Liver (tissue), 9 donors: Measurements from ENCODE around the gene PSMD4. TPM values are rescaled to one million over a fixed set of nuclear protein-coding genes. Genes with fewer than 3 reads are reported as not detected.

ENCODE experiments used
- DNase-seq: peaks from one replicate; pipeline ENCODE4 v3.0.0-alpha.2; 2017; ENCODE audit warnings: low spot score
- H3K27ac ChIP-seq, 2 donors: one replicate each; pipeline ENCODE4 v1.7.0; 2013; ENCODE audit warnings: inconsistent platforms in 2 of 2, low read length in 2 of 2, control low read depth in 1 of 2, low read depth in 1 of 2, mild to moderate bottlenecking in 1 of 2
- H3K27me3 ChIP-seq, 4 donors: one replicate each; pipeline versions ENCODE4 v1.6.1 to v1.7.0; 2013; ENCODE audit warnings: low read length in 3 of 4, inconsistent platforms in 1 of 4, mild to moderate bottlenecking in 1 of 4, moderate library complexity in 1 of 4; ENCODE audit not compliant: control insufficient read depth in 4 of 4, insufficient read depth in 4 of 4
- H3K36me3 ChIP-seq, 4 donors: one replicate each; pipeline versions ENCODE4 v1.6.1 to v1.7.0; 2013; ENCODE audit warnings: low read length in 3 of 4, mild to moderate bottlenecking in 3 of 4, low read depth in 1 of 4, moderate library complexity in 1 of 4; ENCODE audit not compliant: control insufficient read depth in 4 of 4, insufficient read depth in 3 of 4
- H3K4me1 ChIP-seq, 4 donors: one replicate each; pipeline versions ENCODE4 v1.6.1 to v1.7.0; 2013; ENCODE audit warnings: low read length in 3 of 4, mild to moderate bottlenecking in 3 of 4, moderate library complexity in 1 of 4; ENCODE audit not compliant: control insufficient read depth in 4 of 4, insufficient read depth in 4 of 4
- H3K4me3 ChIP-seq, 3 donors: one replicate each; pipeline versions ENCODE4 v1.6.1 to v1.7.0; 2013; ENCODE audit warnings: low read length in 3 of 3, control low read depth in 1 of 3, low read depth in 1 of 3, mild to moderate bottlenecking in 1 of 3
- H3K9ac ChIP-seq, 2 donors: one replicate each; pipeline ENCODE4 v1.7.0; 2013; ENCODE audit warnings: low read length in 2 of 2, mild to moderate bottlenecking in 2 of 2, moderate library complexity in 2 of 2, control low read depth in 1 of 2, low read depth in 1 of 2
- H3K9me3 ChIP-seq, 4 donors: one replicate each; pipeline versions ENCODE4 v1.6.1 to v1.7.0; 2013; ENCODE audit warnings: low read length in 3 of 4; ENCODE audit not compliant: control insufficient read depth in 4 of 4
- ATF3 ChIP-seq: IDR thresholded peaks from 2 replicates; pipeline ENCODE4 v1.6.1; 2016; ENCODE audit warnings: antibody characterized with exemption
- CTCF ChIP-seq: fragments of 150-350 bp; IDR thresholded peaks from 2 replicates; pipeline ENCODE4 v1.5.1; 2017; ENCODE audit warnings: improper control_type of control experiment, low read depth, low read length; ENCODE audit not compliant: missing input control
- EGR1 ChIP-seq, 2 donors: IDR thresholded peaks; 2 replicates each; pipeline ENCODE4 v1.6.1; 2016 to 2018; ENCODE audit warnings: antibody characterized with exemption in 2 of 2, low read depth in 2 of 2
- FOXA1 ChIP-seq: IDR thresholded peaks from 2 replicates; pipeline ENCODE4 v1.6.1; 2016; ENCODE audit warnings: antibody characterized with exemption
- FOXA2 ChIP-seq: IDR thresholded peaks from 2 replicates; pipeline ENCODE4 v1.6.1; 2016; ENCODE audit warnings: antibody characterized with exemption
- GABPA ChIP-seq, 2 donors: IDR thresholded peaks in 1 of 2; conservative IDR thresholded peaks in 1 of 2; 2 replicates each; pipeline ENCODE4 v1.6.1; 2016; ENCODE audit warnings: antibody characterized with exemption in 2 of 2, mild to moderate bottlenecking in 1 of 2, moderate library complexity in 1 of 2
- HNF4A ChIP-seq, 2 donors: conservative IDR thresholded peaks; 2 replicates each; pipeline ENCODE4 v1.6.1; 2016; ENCODE audit warnings: antibody characterized with exemption in 2 of 2, mild to moderate bottlenecking in 2 of 2
- HNF4G ChIP-seq: IDR thresholded peaks from 2 replicates; pipeline ENCODE4 v1.6.1; 2016; ENCODE audit warnings: antibody characterized with exemption
- JUND ChIP-seq, 2 donors: IDR thresholded peaks; 2 replicates each; pipeline ENCODE4 v1.6.1; 2016; ENCODE audit warnings: antibody characterized with exemption in 2 of 2
- MAX ChIP-seq: IDR thresholded peaks from 2 replicates; pipeline ENCODE4 v1.6.1; 2016; ENCODE audit warnings: antibody characterized with exemption
- NR2F2 ChIP-seq: IDR thresholded peaks from 2 replicates; pipeline ENCODE4 v1.6.1; 2016; ENCODE audit warnings: antibody characterized with exemption
- RAD21 ChIP-seq, 2 donors: IDR thresholded peaks; 2 replicates each; pipeline ENCODE4 v1.6.1; 2016; ENCODE audit warnings: antibody characterized with exemption in 2 of 2, mild to moderate bottlenecking in 2 of 2
- REST ChIP-seq: IDR thresholded peaks from 2 replicates; pipeline ENCODE4 v1.6.1; 2016; ENCODE audit warnings: antibody characterized with exemption, mild to moderate bottlenecking
- RXRA ChIP-seq, 2 donors: IDR thresholded peaks; 2 replicates each; pipeline ENCODE4 v1.6.1; 2017 to 2018; ENCODE audit warnings: antibody characterized with exemption in 2 of 2, mild to moderate bottlenecking in 1 of 2
- SP1 ChIP-seq: IDR thresholded peaks from 2 replicates; pipeline ENCODE4 v1.6.1; 2018; ENCODE audit warnings: antibody characterized with exemption, mild to moderate bottlenecking
- TAF1 ChIP-seq: conservative IDR thresholded peaks from 2 replicates; pipeline ENCODE4 v1.6.1; 2016; ENCODE audit warnings: antibody characterized with exemption, mild to moderate bottlenecking
- YY1 ChIP-seq: IDR thresholded peaks from 2 replicates; pipeline ENCODE4 v1.6.1; 2016; ENCODE audit warnings: antibody characterized with exemption, mild to moderate bottlenecking
- ZBTB33 ChIP-seq: IDR thresholded peaks from 2 replicates; pipeline ENCODE4 v1.6.1; 2016; ENCODE audit warnings: antibody characterized with exemption
- whole genome bisulfite sequencing: extraction: QIAGEN DNeasy Blood & Tissue Kit; methylation state at CpG from one replicate; pipeline ENCODE4 v1.1.7; 2013; 5-methylcytosine and 5-hydroxymethylcytosine counted together
- polyA plus RNA-seq, 2 donors: library from polyadenylated mRNA; stranded (reverse) in 1 of 2; unstranded in 1 of 2; fragments of 200-250 nt in 1 of 2; fragments of >200 nt in 1 of 2; fragmentation: Nextera tagmentation in 1 of 2; extraction: Ambion mirVana in 1 of 2; gene quantifications; one replicate each; pipeline versions ENCODE4 v1.2.1 to v1.2.3, GENCODE V29; 2013 to 2015
- total RNA-seq, 2 donors: library from RNA; depleted of rRNA; stranded (reverse); fragments of >200 nt; gene quantifications; one replicate each; pipeline ENCODE4 v1.2.3, GENCODE V29; 2014
- donor health status: healthy.
- donor health status: healthy.
- donor health status: healthy.
- donor health status: healthy.
- donor health status: healthy.

The PSMD4 gene
- total and polyA plus RNA-seq, 4 donors = 77.7 to 108 (median 87.0) TPM

GRCh38 chr1:151265446-151266236, 11.1 kb downstream of the PSMD4 start:
- no peaks in the 10 kb centered on the region for H3K27me3 ChIP-seq
- H3K4me1 ChIP-seq = peaks cover 9 to 26% (median 24%) of the 10 kb centered on the region in 4 donors
- no peak overlapping the region for H3K9ac ChIP-seq
- peak overlapping the region in 2 of 3 donors; percentile 9 to 26 for H3K4me3 ChIP-seq
- no peak for DNase-seq
- 56% methylated on average over 14 of the region's 14 CpGs for WGBS
- H3K27ac ChIP-seq = peak overlapping the region; percentile 54 to 81
- no peaks in the 10 kb centered on the region for H3K9me3 ChIP-seq
- TF ChIP-seq JUND (IDR thresholded peaks at IDR 0.05) (peak; percentile 73 to 78), RAD21 (IDR thresholded peaks at IDR 0.05) (no peak), YY1 (peak; percentile 71), HNF4G (peak; percentile 94), CTCF (no peak), HNF4A (conservative IDR thresholded peaks at IDR 0.05) (peak; percentile 95 to 96), SP1 (peak; percentile 92), ATF3 (peak; percentile 29), REST (peak; percentile 65), EGR1 (IDR thresholded peaks at IDR 0.05; ENCODE audit: low read depth in 2 of 2) (no peak), NR2F2 (peak; percentile 56), TAF1 (no peak), FOXA1 (no peak), RXRA (IDR thresholded peaks at IDR 0.05) (peak; percentile 90 to 92), MAX (peak; percentile 60), GABPA (IDR thresholded peaks at IDR 0.05 in 1 of 2, conservative IDR thresholded peaks at IDR 0.05 in 1 of 2) (peak in 1 of 2 donors; percentile 43), ZBTB33 (no peak), FOXA2 (peak; percentile 40)
- H3K36me3 ChIP-seq = peaks cover 9 to 33% (median 13%) of the 10 kb centered on the region in 4 donors
